Putamen (tissue), 1 donor: ENCODE results near the gene CFAP410.

ENCODE experiments used
- DNase-seq: peaks from one replicate; pipeline ENCODE4 v3.0.0-alpha.2; 2016; ENCODE audit warnings: low spot score

CFAP410 gene

GRCh38 chr21:44298301-44298700, 40.9 kb downstream of the CFAP410 start:
- no peak for DNase-seq

GRCh38 chr21:44297525-44298290, 41.5 kb downstream of the CFAP410 start:
- DNase-seq: peak; percentile 85

- no peak for DNase-seq
These were observed 42.3 kb downstream of the CFAP410 start for GRCh38 chr21:44296916-44297315.

DNA sequence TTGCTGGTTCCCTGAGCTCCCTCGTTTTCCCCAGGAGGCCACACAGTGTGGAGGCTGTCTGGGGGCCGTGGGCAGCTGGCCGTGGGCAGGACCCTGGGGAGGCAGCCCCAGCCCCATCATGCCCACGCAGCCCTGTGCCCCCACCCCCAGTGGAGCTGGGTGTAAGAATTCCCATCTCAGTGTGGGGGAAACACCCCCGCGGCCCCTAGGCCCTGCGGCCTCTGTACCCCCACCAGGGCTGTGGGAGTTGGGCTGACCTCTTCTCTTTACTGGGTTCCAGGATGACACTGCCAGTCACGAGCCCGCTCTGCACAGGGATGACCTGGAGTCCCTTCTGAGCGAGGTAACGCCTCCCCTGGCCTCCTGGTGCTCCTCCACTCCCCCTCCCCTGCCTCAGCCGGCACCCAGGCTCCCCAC, 43.1 kb downstream of the CFAP410 start:
- no peak for DNase-seq

DNA sequence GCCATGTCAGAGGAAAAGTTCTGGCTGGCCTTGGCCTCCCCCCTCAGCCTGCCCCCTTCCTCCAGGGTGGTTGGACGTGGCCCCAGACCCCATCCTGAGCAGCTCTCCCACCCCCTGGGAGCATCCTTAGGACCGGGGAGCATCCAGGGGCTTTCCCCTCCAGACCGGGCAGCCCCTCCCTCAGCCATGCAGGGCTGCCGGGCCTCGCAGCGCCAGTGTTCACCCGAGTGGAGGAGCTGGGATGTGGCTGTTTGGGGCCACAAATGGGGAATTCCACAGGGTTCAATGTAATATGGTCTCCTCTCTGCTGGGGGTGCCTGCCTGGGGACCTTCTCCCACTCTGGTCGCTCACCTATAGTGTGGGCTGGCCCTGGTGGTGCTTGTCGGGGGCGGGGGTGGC, 43.5 kb downstream of the CFAP410 start:
- DNase-seq: no peak

DNA sequence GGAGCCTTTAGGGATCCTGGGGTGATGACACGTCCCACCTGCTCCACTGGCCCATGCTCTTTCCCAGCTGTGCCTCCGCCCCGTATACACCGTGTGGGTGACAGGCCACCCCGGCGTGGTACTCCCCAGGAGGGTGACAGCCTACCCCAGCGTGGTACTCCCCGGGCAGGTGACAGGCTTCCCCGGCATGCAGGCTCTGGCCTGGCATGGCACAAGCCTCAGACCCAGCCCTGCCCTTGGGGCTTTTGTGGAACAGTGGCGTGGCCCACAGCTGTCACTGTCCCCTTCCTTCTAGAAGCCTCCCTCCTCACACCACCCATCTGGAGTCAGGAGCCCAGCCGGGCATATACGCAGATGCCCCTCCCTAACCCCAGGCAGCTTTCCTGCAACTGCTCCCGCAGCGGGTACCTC, 44.0 kb downstream of the CFAP410 start:
- DNase-seq: no peak

GRCh38 chr21:44294391-44295162, 44.6 kb downstream of the CFAP410 start:
- no peak for DNase-seq

GRCh38 chr21:44293551-44294231, 45.5 kb downstream of the CFAP410 start:
- no peak for DNase-seq

DNA sequence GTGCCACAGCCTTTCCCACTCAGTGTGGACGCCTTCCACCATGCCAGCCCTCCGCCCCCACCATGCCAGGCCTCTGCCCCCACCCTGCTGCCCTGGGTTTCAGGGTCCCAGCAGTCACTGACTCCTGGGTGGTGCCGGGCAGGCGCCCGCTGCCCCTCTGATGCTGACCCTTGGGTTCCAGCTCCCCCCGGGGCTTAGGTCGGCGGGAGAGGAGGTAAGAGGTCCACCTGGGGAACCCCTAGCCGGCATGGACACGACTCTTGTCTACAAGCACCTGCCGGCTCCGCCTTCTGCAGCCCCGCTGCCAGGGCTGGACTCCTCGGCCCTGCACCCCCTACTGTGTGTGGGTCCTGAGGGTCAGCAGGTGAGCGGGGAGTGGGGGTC, 46.4 kb downstream of the CFAP410 start:
- no peak for DNase-seq

DNA sequence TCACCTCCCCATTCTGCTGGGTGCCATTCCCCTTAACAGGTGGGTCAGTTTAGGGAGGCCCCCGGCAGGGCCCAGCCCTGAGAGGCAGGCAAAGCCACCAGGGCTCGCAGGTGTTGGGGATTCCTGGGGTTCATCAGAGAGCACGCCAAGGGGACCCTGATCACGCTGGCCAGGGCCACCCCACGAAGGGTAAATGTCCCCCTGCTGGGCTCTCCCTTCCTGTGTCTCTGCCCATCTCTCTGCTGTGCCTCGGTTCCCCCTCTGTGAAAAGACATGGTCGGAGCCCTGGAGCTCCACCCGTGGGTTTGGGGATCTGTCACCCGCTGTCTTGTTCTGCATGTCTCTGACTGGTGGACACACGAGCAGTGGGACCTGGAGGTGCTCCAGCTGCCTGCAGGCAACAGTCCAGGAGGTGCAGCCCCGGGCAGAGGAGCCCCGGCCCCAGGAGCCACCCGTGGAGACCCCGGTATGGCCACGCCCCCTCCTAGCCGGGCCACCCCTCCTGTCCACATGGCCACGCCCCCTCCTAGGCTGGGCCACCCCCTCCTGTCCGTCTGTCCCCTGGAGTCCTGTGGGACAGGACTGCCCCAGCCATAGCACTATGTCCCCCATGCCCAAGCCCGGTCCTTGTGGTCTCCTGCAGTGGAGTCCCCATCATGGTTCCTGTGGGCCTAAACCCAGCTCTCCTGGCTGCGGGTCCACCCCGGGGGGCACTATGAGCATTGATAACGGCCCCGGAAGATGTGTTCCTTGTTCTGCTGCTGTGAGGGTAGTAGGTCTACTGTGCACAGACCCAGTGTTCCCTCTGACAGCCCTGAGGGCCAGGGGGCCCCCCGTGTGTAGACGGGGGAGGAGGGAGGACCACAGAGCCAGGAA, 47.0 kb downstream of the CFAP410 start:
- no peak for DNase-seq

GRCh38 chr21:44291078-44291935, 47.9 kb downstream of the CFAP410 start:
- DNase-seq: no peak

GRCh38 chr21:44290327-44291077, 48.7 kb downstream of the CFAP410 start:
- DNase-seq: no peak

DNA sequence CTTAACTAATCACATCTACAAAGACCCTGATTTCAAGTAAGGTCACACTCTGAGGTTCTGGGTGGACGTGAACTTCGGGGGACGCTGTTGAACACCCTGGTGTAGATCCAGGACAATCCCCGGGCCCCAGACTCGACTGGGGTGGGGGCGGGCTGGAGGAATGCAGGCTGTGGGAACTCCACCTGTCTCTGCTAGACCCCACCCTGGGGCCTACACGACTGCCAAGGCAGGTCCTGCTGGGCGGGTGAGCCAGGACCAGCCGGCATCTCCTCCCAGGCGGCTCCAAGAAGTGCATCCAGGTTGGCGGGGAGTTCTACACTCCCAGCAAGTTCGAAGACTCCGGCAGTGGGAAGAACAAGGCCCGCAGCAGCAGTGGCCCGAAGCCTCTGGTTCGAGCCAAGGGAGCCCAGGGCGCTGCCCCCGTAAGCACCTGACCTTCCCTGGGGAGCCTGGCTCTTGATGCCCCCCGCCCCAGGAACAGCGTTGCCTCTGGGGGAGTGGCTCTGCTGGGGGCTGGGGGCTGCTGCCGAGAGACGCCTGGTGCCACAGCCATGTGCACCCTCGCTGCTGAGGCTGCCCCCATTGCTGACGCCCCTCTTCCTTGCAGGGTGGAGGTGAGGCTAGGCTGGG, 49.7 kb downstream of the CFAP410 start:
- DNase-seq: no peak

DNA sequence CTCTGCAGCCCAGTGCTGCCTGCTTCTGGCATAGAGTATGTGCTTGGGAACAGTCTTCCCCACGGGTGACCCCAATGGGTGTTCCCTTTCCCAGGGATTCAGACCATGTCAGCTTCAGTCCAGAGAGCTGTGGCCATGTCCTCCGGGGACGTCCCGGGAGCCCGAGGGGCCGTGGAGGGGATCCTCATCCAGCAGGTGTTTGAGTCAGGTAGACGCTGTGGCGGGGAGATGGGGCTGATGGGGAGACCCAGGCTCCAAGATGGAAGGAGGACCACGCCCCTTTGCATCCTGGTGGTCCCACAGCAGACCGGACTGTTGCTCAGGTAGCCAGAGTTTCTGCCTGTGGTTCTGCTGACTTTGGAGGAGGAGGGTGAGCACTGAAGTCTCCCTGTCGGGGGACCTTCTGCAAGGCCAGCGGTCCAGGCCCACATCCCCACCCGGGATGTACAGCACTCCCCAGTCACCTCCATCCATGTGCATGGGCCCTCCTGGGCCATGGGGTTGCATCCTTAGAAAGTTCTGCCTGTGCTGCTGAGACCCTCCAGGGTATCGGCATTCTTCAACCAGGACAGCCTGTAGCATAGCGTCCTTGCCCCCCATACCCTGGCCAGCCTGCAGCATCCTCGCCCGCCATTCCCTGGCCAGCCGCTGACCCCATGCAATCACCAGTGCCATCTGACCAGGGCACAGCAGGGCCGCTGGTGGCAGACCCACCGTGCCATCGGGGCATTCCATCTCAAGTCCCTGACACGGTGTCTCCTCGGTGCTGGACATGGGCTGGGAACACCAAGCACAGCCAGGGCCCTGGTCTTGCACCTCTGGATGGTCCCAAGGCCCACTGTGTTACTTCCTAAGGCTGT, 50.7 kb downstream of the CFAP410 start:
- no peak for DNase-seq

- DNase-seq: no peak
These were observed 52.2 kb downstream of the CFAP410 start for GRCh38 chr21:44286716-44287632.

GRCh38 chr21:44286086-44286715, 53.0 kb downstream of the CFAP410 start:
- DNase-seq: no peak
